Stomach smooth muscle (tissue), 2 donors: ENCODE measurements around the gene RAB11B.
A peak's percentile ranks its signal among the peaks of the same experiment; 100 is the strongest.

ENCODE experiments used
- H3K27ac ChIP-seq: one replicate; pipeline ENCODE4 v1.7.0; 2013; ENCODE audit warnings: mild to moderate bottlenecking, low read length, inconsistent platforms
- H3K27me3 ChIP-seq, 2 donors: one replicate each; pipeline ENCODE4 v1.7.0; 2013; ENCODE audit warnings: low read length in 2 of 2; ENCODE audit not compliant: insufficient read depth in 2 of 2, control insufficient read depth in 1 of 2
- H3K36me3 ChIP-seq, 2 donors: one replicate each; pipeline ENCODE4 v1.7.0; 2013; ENCODE audit warnings: low read length in 2 of 2; ENCODE audit not compliant: control insufficient read depth in 2 of 2, insufficient read depth in 2 of 2
- H3K4me1 ChIP-seq: one replicate; pipeline ENCODE4 v1.7.0; 2013; ENCODE audit warnings: low read length; ENCODE audit not compliant: control insufficient read depth, insufficient read depth
- H3K4me3 ChIP-seq, 2 donors: one replicate each; pipeline ENCODE4 v1.7.0; 2013; ENCODE audit warnings: low read length in 2 of 2
- H3K9ac ChIP-seq, 2 donors: one replicate each; pipeline ENCODE4 v1.7.0; 2013; ENCODE audit warnings: low read length in 2 of 2, mild to moderate bottlenecking in 1 of 2
- H3K9me3 ChIP-seq, 2 donors: one replicate each; pipeline ENCODE4 v1.7.0; 2013; ENCODE audit warnings: low read length in 2 of 2; ENCODE audit not compliant: control insufficient read depth in 2 of 2
- donor health status: healthy.
- donor health status: Pancreatic carcinoma.

RAB11B gene

DNA sequence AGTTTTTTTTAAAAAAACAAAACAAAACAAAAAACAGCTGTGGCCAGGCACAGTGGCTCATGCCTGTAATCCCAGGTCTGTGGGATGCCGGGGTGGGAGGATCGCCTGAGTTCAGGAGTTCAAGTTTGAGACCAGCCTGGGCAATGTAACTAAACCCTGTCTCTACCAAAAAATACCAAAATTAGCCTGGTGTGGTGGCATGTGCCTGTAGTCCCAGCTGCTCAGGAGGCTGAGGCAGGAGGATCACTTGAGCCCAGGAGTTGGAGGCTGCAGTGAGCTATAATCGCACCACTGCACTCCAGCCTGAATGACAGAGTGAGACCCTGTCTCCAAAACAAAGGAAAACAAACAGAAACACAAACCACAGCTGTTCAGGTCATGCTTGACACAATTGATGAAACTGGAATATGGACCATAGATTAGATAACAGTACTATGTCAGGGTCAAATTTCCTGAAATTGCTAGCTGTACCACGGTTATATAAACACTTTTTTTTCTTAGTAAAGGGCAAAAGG, 33.1 kb upstream of the RAB11B start:
- Histone ChIP-seq H3K9ac (no peak overlapping the region), H3K4me3 (no peak overlapping the region), H3K27me3 (no peaks in the 10 kb centered on the region), H3K4me1 (peaks cover 12% of the 10 kb centered on the region), H3K36me3 (no peaks in the 10 kb centered on the region), H3K9me3 (no peaks in the 10 kb centered on the region), H3K27ac (no peak overlapping the region)

DNA sequence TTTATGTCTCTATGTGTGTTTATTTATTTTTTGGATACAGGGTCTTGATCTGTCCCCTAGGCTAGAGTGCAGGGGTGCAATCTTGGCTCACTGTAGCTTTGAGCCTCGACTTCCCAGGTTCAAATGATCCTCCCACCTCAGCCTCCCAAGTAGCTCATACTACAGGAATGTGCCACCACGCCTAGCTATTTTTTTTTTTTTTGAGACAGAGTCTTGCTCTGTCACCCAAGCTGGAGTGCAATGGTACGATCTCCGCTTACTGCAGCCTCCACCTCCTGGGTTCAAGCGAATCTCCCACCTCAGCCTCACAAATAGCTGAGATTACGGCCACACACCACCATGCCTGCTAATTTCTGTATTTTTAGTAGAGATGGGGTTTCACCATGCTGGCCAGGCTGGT, 31.2 kb upstream of the RAB11B start:
- Histone ChIP-seq H3K9ac (no peak overlapping the region), H3K4me1 (peaks cover 19% of the 10 kb centered on the region), H3K36me3 (no peaks in the 10 kb centered on the region), H3K4me3 (no peak overlapping the region), H3K27me3 (no peaks in the 10 kb centered on the region), H3K27ac (no peak overlapping the region), H3K9me3 (no peaks in the 10 kb centered on the region)

DNA sequence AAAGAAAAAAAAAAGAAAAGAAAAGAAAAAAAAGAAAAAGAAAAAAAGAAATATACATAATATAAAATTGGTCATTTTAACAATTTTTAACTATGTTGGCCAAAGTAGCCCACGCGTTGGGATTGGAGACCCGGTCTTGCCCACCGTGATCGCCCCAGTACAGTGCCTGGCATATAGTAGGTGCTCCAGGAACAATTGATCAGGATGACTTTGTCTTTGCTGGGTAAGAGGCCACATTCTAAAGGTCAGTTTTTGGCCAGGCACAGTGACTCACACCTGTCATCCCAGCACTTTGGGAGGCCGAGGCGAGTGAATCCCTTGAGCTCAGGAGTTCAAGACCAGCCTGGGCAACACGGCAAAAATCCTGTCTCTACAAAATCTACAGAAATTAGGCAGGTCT, 30.0 kb upstream of the RAB11B start:
- H3K9me3 ChIP-seq, result no peaks in the 10 kb centered on the region
- no peak overlapping the region for H3K27ac ChIP-seq
- H3K36me3 ChIP-seq, result no peaks in the 10 kb centered on the region
- H3K9ac ChIP-seq, result no peak overlapping the region
- H3K4me3 ChIP-seq, result no peak overlapping the region
- H3K4me1 ChIP-seq, result peaks cover 26% of the 10 kb centered on the region
- H3K27me3 ChIP-seq, result no peaks in the 10 kb centered on the region

DNA sequence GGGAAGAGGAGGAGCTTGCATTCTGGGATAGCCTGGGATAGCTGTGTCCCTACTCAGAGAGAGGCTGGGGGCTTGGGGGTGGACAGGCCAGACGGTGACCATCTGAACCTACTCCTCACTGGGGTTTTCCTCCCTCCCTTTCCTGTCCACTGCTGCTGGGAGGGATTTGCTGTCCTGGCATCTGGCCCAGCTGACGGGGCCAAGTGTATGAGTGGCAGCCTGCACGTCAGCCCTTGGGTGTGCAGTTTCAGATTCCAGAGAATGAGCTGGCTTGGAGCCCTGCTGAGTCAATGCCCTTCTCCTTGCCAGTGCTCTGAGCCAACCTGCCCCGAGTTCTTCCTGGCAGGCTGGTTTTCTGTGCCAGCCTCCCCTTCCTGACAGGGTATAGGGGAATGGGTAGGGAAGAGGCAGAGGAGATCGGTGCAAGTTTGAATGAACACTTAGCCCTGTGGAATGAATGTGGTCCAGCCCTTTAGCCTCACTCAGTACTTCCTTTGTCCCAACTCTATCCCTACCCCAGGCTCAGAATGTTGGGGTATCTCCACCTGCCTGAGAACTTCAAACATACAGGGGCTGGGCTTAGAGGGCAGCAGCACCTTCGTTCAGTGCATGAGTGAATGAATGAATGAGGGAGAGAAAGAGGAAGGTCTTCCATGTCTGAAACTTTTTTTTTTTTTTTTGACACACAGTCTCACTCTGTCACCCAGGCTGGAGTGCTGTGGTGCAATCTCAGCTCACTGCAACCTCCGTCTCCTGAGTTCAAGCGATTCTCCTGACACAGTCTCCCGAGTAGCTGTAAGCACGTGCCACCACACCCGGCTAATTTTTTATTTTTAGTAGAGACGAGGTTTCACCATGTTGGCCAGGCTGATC, 28.0 kb upstream of the RAB11B start:
- Histone ChIP-seq H3K4me1 (peaks cover 40% of the 10 kb centered on the region), H3K27ac (peak overlapping the region; percentile 76), H3K27me3 (no peaks in the 10 kb centered on the region), H3K36me3 (no peaks in the 10 kb centered on the region), H3K4me3 (peak overlapping the region; percentile 47 to 53), H3K9ac (peak overlapping the region; percentile 21 to 52), H3K9me3 (no peaks in the 10 kb centered on the region)

DNA sequence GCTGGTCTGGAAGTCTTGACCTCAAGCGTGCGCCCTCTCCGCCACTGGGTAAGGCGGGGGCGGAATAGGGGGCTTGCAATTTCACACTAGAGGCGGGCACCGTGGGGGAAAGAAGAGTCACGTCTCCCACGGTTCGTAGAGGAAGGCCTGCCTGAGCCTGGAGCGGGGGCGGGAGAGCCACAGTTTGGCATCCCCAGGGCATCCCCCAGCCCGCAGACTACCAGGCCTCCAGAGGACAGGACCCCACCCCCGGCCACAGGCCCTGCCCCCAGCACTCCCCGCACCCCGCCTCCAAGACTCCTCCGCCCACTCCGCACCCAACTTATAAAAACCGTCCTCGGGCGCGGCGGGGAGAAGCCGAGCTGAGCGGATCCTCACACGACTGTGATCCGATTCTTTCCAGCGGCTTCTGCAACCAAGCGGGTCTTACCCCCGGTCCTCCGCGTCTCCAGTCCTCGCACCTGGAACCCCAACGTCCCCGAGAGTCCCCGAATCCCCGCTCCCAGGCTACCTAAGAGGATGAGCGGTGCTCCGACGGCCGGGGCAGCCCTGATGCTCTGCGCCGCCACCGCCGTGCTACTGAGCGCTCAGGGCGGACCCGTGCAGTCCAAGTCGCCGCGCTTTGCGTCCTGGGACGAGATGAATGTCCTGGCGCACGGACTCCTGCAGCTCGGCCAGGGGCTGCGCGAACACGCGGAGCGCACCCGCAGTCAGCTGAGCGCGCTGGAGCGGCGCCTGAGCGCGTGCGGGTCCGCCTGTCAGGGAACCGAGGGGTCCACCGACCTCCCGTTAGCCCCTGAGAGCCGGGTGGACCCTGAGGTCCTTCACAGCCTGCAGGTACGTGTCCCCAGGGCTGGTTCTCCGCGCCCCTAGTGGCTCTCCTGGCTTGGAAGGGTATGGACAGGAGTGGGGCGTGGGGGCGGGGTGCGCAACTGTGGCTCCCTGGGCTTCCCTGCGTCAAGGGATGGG, 26.1 kb upstream of the RAB11B start, which contains the start of gene ANGPTL4:
ANGPTL4 (plus strand) TSS at position 353 of the 969 bp plus-strand sequence; CDS start at position 520, 167 bp downstream.
- peak within 1 kb of the TSS; percentile 80 to 83 for H3K4me3 ChIP-seq
- peaks cover 55% of the 10 kb centered on the region for H3K4me1 ChIP-seq
- H3K27ac ChIP-seq, result peak within 1 kb of the TSS; percentile 81
- H3K27me3 ChIP-seq, result no peaks in the 10 kb centered on the region
- H3K36me3 ChIP-seq, result no peaks in the 10 kb centered on the region
- H3K9me3 ChIP-seq, result no peaks in the 10 kb centered on the region
- peak within 1 kb of the TSS; percentile 73 to 87 for H3K9ac ChIP-seq

DNA sequence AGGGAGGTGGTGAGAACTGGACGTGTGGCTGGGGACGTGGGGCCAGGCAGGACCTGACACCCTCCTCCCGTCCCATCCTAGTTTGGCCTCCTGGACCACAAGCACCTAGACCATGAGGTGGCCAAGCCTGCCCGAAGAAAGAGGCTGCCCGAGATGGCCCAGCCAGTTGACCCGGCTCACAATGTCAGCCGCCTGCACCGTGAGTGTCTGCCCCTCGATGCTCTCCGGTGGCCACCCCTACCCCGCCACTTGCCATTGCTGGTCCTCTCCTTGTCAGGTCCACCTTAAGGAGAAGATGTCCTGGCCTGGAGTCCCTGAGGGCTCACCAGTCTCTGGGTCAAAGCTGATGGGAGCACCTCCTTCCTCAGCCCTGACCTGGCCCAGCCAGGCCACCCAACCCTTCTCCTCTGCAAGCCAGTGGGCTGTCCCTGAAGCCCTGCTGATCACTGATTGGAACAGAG, 24.0 kb upstream of the RAB11B start:
- Histone ChIP-seq H3K9me3 (no peaks in the 10 kb centered on the region), H3K4me3 (peak overlapping the region in 1 of 2 donors; percentile 17), H3K9ac (no peak overlapping the region), H3K27ac (peak overlapping the region; percentile 76), H3K36me3 (peaks cover 3 to 6% of the 10 kb centered on the region in 2 donors), H3K4me1 (peaks cover 57% of the 10 kb centered on the region), H3K27me3 (no peaks in the 10 kb centered on the region)

DNA sequence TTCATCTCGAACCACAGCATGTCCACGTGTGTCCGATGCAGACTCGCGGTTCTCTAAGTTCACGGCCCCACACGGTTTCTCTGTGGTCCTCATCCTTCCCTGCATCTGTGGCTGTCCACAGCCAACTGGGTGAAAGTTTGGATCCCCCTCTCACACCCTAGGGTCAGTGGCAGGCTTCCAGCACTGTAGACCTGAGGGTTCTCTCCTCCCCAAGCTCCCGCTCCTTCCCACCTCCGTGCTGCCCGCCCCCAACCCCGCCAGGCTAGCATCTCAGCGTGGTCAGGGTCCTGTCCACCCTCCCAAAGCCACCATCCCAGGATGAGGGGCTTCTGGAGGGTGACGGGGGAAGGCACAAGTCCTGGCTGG, 23.2 kb upstream of the RAB11B start:
- no peaks in the 10 kb centered on the region for H3K27me3 ChIP-seq
- H3K36me3 ChIP-seq, result peaks cover 6 to 8% of the 10 kb centered on the region in 2 donors
- H3K9ac ChIP-seq, result peak overlapping the region; percentile 36 to 57
- no peaks in the 10 kb centered on the region for H3K9me3 ChIP-seq
- H3K4me3 ChIP-seq, result peak overlapping the region; percentile 62 to 65
- H3K4me1 ChIP-seq, result peaks cover 54% of the 10 kb centered on the region
- peak overlapping the region; percentile 76 for H3K27ac ChIP-seq

DNA sequence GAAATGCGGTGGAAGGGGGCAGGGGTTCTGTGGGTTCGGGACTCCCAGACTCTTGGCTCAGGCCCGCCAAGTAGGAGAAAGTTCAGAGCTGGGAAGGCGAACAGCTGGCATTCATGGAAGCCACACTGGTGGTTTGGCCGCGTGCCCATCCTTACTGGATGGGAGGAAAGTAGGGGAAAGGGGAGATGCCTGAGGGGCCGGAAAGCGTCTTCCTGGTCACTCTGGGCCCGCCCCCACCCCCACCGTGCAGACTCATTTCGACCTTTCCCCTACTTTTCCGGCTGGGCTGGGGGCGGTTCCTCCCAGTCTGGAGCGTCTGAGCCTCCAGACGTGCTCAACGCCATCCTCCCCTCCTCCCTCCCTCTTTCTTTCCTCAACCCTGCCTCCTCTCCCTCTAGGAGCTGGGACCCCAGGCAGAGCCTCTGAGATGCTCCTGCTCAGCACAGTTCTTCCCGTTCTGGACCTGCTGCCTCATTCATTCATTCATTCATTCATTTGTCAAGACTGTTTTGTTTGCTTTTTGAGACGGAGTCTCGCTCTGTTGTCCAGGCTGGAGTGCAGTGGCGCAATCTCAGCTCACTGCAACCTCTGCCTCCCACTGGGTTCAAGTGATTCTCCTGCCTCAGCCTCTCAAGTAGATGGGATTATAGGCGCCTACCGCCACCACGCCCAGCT, 22.7 kb upstream of the RAB11B start:
- Histone ChIP-seq H3K27ac (peak overlapping the region; percentile 76), H3K27me3 (no peaks in the 10 kb centered on the region), H3K9ac (peak overlapping the region; percentile 36 to 57), H3K9me3 (no peaks in the 10 kb centered on the region), H3K4me3 (peak overlapping the region; percentile 62 to 65), H3K36me3 (peaks cover 6 to 8% of the 10 kb centered on the region in 2 donors), H3K4me1 (peaks cover 49% of the 10 kb centered on the region)

DNA sequence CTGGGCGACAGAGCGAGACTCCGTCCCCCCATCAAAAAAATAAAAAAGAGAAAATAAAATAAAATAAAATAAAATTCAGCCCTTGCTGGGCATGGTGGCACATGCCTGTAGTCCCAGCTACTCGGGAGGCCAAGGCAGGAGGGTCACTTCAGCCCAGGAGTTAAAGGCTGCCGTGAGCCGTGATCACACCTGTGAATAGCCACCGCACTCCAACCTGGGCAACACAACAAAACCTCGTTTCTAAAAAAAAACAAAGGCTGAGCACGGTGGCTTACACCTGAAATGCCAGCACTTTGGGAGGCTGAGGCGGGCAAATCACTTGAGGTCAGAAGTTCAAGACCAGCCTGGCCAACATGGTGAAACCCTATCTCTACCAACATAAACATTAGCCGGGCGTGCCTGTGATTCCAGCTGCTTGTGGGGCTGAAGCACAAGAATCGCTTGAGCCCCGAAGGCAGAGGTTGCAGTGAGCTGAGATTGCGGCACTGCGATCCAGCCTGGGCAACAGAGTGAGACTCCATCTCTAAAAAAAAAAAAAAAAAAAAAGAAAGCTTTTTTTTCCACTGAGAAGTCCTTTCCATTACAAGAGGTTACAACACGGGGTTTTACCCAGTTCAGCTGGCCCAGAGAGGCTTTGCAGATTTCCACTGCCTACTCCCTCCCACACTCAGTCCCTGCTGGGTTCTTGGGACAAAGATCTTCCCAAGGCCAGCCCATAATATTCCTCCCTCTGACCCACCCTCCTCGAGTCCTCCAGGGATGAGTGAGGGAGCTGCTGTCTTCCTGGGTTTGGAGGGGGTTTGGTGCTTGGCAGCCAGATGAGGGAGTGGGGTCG, 19.8 kb upstream of the RAB11B start:
- Histone ChIP-seq H3K27me3 (no peaks in the 10 kb centered on the region), H3K4me3 (no peak overlapping the region), H3K9ac (no peak overlapping the region), H3K27ac (no peak overlapping the region), H3K9me3 (no peaks in the 10 kb centered on the region), H3K4me1 (peaks cover 31% of the 10 kb centered on the region), H3K36me3 (peaks cover 12 to 15% of the 10 kb centered on the region in 2 donors)
